Hepatocyte (in vitro differentiated cells): Measurements from ENCODE around the gene SYPL2. TPM values are rescaled to one million over a fixed set of nuclear protein-coding genes. Genes with fewer than 3 reads are reported as not detected.

Source experiments
- DNase-seq: peaks from one replicate; pipeline ENCODE4 v3.0.0-alpha.2; 2016; ENCODE audit warnings: low spot score
- H2AFZ ChIP-seq: fragments of 200-600 bp; sonication (generic); 2 replicates; pipeline ENCODE4 v1.6.0; 2016; ENCODE audit warnings: antibody characterized with exemption, mild to moderate bottlenecking
- H3K27ac ChIP-seq: fragments of 200-600 bp; sonication (generic); 2 replicates; pipeline ENCODE4 v1.5.1; 2016; ENCODE audit warnings: mild to moderate bottlenecking
- H3K27me3 ChIP-seq: fragments of 200-600 bp; sonication (generic); 2 replicates; pipeline ENCODE4 v1.6.1; 2016
- H3K36me3 ChIP-seq: fragments of 200-600 bp; sonication (generic); replicated peaks from 2 replicates; pipeline ENCODE4 v1.5.1; 2016; ENCODE audit warnings: low read depth; ENCODE audit not compliant: insufficient read depth
- H3K4me1 ChIP-seq: fragments of 200-600 bp; sonication (generic); 2 replicates; pipeline ENCODE4 v1.5.1; 2016; ENCODE audit warnings: mild to moderate bottlenecking, moderate library complexity; ENCODE audit not compliant: insufficient read depth
- H3K4me2 ChIP-seq: fragments of 200-600 bp; sonication (generic); 2 replicates; pipeline ENCODE4 v1.6.0; 2016
- H3K4me3 ChIP-seq: fragments of 200-600 bp; sonication (generic); 2 replicates; pipeline ENCODE4 v1.5.1; 2016; ENCODE audit warnings: mild to moderate bottlenecking
- H3K79me2 ChIP-seq: fragments of 200-600 bp; sonication (generic); 2 replicates; pipeline ENCODE4 v1.6.0; 2017; ENCODE audit warnings: mild to moderate bottlenecking
- H3K9me2 ChIP-seq: fragments of 200-600 bp; sonication (generic); replicated peaks from 2 replicates; pipeline ENCODE4 v1.6.0; 2017; ENCODE audit warnings: mild to moderate bottlenecking; ENCODE audit not compliant: insufficient read depth
- H3K9me3 ChIP-seq: fragments of 200-600 bp; sonication (generic); 2 replicates; pipeline ENCODE4 v1.5.1; 2016; ENCODE audit warnings: low read depth, mild to moderate bottlenecking
- H4K20me1 ChIP-seq: fragments of 200-600 bp; sonication (generic); 2 replicates; pipeline ENCODE4 v1.6.0; 2016; ENCODE audit warnings: mild to moderate bottlenecking; ENCODE audit not compliant: insufficient read depth, poor library complexity, severe bottlenecking
- CTCF ChIP-seq: fragments of 200-600 bp; sonication (generic); IDR thresholded peaks from 2 replicates; pipeline ENCODE4 v1.5.1; 2016; ENCODE audit warnings: antibody characterized with exemption, mild to moderate bottlenecking; ENCODE audit not compliant: poor library complexity
- EZH2 ChIP-seq: fragments of 200-600 bp; sonication (generic); IDR thresholded peaks from 2 replicates; pipeline ENCODE4 v1.6.1; 2016; ENCODE audit warnings: antibody characterized with exemption, mild to moderate bottlenecking, borderline replicate concordance
- EZH2phosphoT487 ChIP-seq: fragments of 200-600 bp; sonication (generic); IDR thresholded peaks from one replicate; pipeline ENCODE4 v1.6.1; 2018; ENCODE audit warnings: antibody characterized with exemption, mild to moderate bottlenecking, low read depth, moderate library complexity; ENCODE audit not compliant: unreplicated experiment, severe bottlenecking
- WGBS: methylation state at CpG from one replicate; pipeline ENCODE4 v1.1.6; 2016; ENCODE audit warnings: low lambda C conversion rate; ENCODE audit errors: missing lambda C conversion rate; 5-methylcytosine and 5-hydroxymethylcytosine counted together
- polyA plus RNA-seq: library from polyadenylated mRNA; unstranded; fragments of >200 nt; fragmentation: Nextera tagmentation; extraction: Ambion mirVana; gene quantifications from 2 replicates; pipeline ENCODE4 v1.2.1, GENCODE V29; 2016
- total RNA-seq: library from RNA; depleted of rRNA; stranded (reverse); fragments of >200 nt; gene quantifications from 2 replicates; pipeline ENCODE4 v1.2.3, GENCODE V29; 2014

SYPL2 gene
- total and polyA plus RNA-seq, 2 experiments from 2014 or later: 2.0 to 3.0 TPM

- H4K20me1 ChIP-seq: no peaks in the 10 kb centered on the region
- TF ChIP-seq EZH2 (no peak), CTCF (no peak), EZH2phosphoT487 (no peak)
- peaks cover 8% of the 10 kb centered on the region for H3K27me3 ChIP-seq
- H3K9me3 ChIP-seq: no peaks in the 10 kb centered on the region
- peaks cover 4% of the 10 kb centered on the region for H3K4me1 ChIP-seq
- H3K27ac ChIP-seq: no peak within 1 kb of the TSS
- H3K36me3 ChIP-seq: no peaks in the 10 kb centered on the region
- peak within 1 kb of the TSS; percentile 84 for H2AFZ ChIP-seq
- H3K4me3 ChIP-seq: peak within 1 kb of the TSS; percentile 82
- no peaks in the 10 kb centered on the region for H3K9me2 ChIP-seq
- H3K4me2 ChIP-seq: peak within 1 kb of the TSS; percentile 97
- DNase-seq: peak; percentile 83
- WGBS: 2% methylated on average over 75 of the region's 100 CpGs
- H3K79me2 ChIP-seq: no peaks in the 10 kb centered on the region
Measured at GRCh38 chr1:109509176-109510134, 43.1 kb downstream of the SYPL2 start, which contains the start of gene AMIGO1. Gene AMIGO1 (minus strand): TSS chr1:109509727. CDS start chr1:109508912, 815 bp downstream.

GRCh38 chr1:109513110-109513710, 46.9 kb downstream of the SYPL2 start:
- no peaks in the 10 kb centered on the region for H3K79me2 ChIP-seq
- no peaks in the 10 kb centered on the region for H4K20me1 ChIP-seq
- H3K27me3 ChIP-seq: peaks cover 8% of the 10 kb centered on the region
- H3K9me2 ChIP-seq: no peaks in the 10 kb centered on the region
- H2AFZ ChIP-seq: no peak overlapping the region
- H3K36me3 ChIP-seq: no peaks in the 10 kb centered on the region
- no peak overlapping the region for H3K4me3 ChIP-seq
- WGBS: 91% methylated on average over 2 of the region's 2 CpGs
- H3K9me3 ChIP-seq: no peaks in the 10 kb centered on the region
- no peak overlapping the region for H3K27ac ChIP-seq
- peaks cover 11% of the 10 kb centered on the region for H3K4me1 ChIP-seq
- H3K4me2 ChIP-seq: no peak overlapping the region
- no peak for DNase-seq
- no peak for TF ChIP-seq CTCF
- TF ChIP-seq EZH2: no peak
- TF ChIP-seq EZH2phosphoT487: no peak

- 54% methylated on average over 3 of the region's 3 CpGs for WGBS
- no peaks in the 10 kb centered on the region for H3K9me3 ChIP-seq
- H3K4me3 ChIP-seq: no peak overlapping the region
- H3K4me1 ChIP-seq: peaks cover 11% of the 10 kb centered on the region
- no peak overlapping the region for H2AFZ ChIP-seq
- H3K9me2 ChIP-seq: no peaks in the 10 kb centered on the region
- no peak for TF ChIP-seq EZH2
- TF ChIP-seq CTCF: no peak
- TF ChIP-seq EZH2phosphoT487: no peak
- DNase-seq: no peak
- no peaks in the 10 kb centered on the region for H3K79me2 ChIP-seq
- H3K36me3 ChIP-seq: no peaks in the 10 kb centered on the region
- no peak overlapping the region for H3K27ac ChIP-seq
- no peak overlapping the region for H3K4me2 ChIP-seq
- H4K20me1 ChIP-seq: no peaks in the 10 kb centered on the region
- peaks cover 8% of the 10 kb centered on the region for H3K27me3 ChIP-seq
Measured at GRCh38 chr1:109514846-109515245, 48.5 kb downstream of the SYPL2 start.
